NCI-H2196 treated with DMSO at 0.1 percent for 48 hours (cell line): ENCODE measurements around the gene POLA1.

Source experiments
- DNase-seq: peaks from one replicate; lab custom pipeline; 2025; ENCODE audit not compliant: unreplicated experiment; lab: John Stamatoyannopoulos, UW

Gene POLA1

DNA sequence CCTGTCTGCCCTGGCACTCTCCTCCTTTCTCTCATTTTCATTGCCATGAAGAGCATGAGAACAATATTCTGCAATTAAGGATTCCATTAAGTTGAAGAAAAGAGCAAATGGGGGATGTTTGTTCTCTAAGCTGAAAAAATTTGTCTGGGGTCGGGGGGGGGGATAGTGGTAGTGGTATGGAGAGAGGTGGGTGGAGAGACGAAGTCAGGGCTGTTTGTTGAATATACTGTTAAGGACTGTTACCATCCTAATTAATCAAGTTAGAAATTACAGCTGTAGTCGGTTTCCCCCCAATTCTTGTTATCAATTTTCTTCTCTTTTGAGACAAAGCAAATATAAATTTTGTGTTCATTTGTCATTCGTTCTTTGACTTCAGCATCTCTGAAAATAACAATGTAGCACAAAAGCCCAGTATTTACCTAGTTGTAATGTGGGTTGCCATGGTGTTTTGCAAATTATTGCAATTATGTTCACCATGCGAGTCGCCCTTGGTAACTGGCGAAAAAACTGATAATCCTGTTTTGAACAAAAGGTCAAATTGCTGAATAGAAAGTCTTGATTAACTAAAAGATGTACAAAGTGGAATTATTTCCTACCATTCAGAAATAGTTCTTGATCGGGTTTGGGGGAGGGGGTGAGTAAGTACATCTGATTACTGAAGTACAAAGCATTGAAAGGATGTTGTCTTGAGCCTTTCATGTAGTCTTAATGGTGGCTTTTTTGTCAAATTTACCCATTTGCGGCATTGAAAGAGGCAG lies 183.0 kb downstream of the POLA1 start:
- DNase-seq: no peak

DNA sequence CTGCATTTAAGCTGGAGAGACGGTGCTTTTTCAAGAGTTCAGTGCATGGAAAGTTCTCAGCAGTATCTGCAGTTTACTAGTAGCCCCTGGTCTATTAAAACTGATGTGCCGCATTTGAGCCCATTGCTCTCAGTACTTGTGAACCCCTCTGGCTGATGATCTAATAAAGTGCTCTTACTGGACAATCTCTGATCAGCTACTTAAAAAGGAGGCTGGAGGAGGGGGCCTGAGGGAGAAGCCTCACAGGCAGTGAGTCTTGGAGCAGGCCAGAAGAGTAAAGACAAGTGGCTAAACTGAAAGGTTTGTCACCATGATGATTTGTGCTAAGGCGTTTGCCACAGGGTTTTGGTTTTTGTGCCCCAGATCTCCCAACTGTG lies 183.6 kb downstream of the POLA1 start:
- DNase-seq: no peak

DNA sequence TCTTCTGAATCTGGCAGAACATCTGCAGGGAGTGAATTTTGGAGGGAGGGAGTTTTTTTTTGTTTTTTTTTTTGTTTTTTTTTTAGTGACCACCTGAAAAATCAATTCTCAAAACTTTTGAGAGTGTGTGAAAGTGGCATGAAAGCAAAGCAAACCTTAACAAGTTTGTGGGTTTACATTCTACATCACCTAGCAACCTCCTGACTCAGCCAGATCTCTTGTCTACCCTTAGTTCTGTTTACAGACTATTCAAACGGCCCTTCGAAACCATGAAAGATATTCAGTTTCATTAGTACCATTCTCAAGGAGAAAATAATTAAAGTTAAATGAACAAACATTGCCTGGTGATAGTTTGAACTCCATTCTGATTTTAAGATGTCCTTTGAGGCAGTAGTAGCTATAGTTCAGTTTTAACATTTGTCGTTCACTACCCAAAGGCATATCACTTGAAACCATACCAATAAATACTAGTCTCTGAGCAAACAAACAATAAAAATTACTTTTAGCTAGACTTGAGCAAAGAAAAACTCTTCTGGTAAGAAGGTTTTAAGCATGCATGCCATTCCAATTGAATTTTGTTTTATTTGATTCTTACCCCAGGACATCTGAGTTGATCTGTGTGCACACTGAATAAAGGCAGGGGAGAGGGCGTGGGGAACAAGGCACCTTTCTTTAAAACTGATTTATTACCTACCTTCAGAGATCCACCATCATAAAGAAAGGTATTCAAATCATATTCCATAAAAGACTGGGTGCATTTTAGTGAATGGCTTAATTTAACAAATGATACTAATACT lies 184.3 kb downstream of the POLA1 start:
- DNase-seq: no peak

- DNase-seq: no peak
Measured at GRCh38 chrX:24879679-24880078, 186.0 kb downstream of the POLA1 start.

DNA sequence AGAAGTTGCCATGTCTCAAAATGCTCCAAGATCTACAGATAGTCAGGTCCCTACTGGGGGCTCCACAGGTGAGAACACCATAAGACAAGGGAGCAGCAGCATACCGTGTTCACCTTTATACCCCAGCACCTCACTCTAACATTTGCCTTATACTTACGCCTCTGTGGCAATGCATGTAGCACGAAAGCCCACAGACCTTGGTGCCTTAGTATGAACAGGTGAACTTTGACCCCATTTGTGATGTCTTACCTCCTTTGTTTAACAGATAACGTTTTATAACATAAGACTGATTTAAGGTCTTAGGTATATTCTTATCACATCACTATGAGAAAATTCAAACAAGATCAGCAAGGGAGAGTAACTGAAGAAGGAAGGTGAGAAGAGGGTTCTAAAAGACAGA lies 193.2 kb downstream of the POLA1 start:
- DNase-seq: no peak

DNA sequence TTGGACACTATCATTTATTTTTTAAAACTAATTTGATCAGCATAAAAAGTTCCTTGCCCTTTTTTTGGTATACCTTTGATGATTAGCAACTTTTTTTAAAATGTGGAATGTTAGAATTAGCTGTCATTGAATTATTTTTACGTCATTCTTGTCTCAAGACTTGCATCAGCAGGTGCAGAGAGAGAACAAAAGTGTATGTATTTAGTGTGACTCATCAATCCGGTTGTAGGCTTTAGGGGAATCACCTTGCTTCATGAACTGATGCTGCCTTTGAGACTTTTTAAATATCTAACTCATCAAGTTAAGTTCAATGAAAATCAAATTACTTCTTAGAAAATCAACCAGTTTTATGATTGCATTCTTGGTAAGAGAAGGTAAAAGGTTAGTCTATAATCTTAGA lies 197.0 kb downstream of the POLA1 start:
- DNase-seq: no peak

DNA sequence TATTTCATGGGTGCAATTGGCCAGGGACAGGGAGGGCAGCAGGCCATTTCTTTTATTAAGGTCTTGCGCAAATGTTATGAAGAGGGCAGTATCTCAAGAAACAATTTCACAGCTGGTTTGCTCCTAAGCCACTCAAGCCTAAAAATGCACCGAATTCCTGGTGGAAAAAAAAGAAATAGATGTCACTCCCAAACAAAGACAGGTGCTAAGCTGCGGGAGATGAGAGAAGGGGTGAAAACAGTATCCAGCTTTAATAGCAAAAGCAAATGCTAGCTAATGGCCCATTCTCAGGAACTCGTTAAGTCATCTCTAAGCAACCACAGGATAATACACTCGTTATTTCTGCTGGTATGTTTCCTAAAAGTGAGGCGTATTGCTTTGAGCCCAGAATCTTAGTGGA lies 205.7 kb downstream of the POLA1 start:
- DNase-seq: no peak

- no peak for DNase-seq
Measured at GRCh38 chrX:24900234-24900633, 206.5 kb downstream of the POLA1 start.

DNA sequence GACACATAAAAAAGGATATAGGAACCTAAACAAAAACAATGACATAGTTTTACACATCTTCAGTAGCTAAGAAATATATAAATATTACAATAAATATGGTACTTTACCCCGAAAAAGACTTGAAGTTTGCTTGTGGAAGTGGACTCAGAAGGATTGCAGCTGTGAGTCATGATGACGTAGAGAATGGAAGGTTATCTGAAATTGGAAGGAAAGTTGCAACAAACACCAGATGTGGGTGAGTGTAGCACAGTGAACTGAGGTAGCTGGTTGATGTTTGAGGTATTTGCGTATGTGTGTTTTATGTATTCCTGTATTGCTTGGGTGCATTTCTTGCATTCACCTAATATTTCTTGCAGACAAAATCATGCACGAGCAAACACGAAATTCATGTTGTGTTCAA lies 209.1 kb downstream of the POLA1 start:
- DNase-seq: no peak

GRCh38 chrX:24918715-24919114 lies 225.0 kb downstream of the POLA1 start:
- no peak for DNase-seq

- no peak for DNase-seq
Measured at GRCh38 chrX:24920769-24921168, 227.1 kb downstream of the POLA1 start.

- no peak for DNase-seq
Measured at GRCh38 chrX:24925430-24925829, 231.7 kb downstream of the POLA1 start.

- no peak for DNase-seq
Measured at GRCh38 chrX:24927372-24927771, 233.7 kb downstream of the POLA1 start.

- DNase-seq: no peak
Measured at GRCh38 chrX:24928114-24928513, 234.4 kb downstream of the POLA1 start.

- no peak for DNase-seq
Measured at GRCh38 chrX:24934279-24934678, 240.6 kb downstream of the POLA1 start.

- DNase-seq: no peak
Measured at GRCh38 chrX:24945009-24945408, 251.3 kb downstream of the POLA1 start.

GRCh38 chrX:24946369-24946768 lies 252.7 kb downstream of the POLA1 start:
- no peak for DNase-seq

DNA sequence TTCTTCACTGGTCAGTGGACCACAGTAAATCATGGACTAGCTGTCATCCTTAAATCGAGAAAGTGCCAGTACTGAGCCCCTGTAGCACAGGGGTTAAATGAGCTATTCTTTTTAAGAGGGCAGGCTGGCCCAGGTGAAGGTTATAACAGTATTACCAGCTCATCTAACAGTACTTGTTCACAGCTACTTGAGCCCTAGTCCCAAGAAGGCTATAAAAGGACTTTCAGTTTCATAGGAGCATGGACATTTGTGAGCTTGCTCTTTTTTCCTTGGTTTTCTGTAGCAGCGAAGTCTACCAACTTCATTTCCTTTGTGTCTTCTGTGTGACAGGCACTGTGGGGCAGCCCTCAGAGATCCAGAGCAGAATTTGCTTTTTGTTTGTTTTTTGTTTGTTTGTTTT lies 261.0 kb downstream of the POLA1 start:
- no peak for DNase-seq

DNA sequence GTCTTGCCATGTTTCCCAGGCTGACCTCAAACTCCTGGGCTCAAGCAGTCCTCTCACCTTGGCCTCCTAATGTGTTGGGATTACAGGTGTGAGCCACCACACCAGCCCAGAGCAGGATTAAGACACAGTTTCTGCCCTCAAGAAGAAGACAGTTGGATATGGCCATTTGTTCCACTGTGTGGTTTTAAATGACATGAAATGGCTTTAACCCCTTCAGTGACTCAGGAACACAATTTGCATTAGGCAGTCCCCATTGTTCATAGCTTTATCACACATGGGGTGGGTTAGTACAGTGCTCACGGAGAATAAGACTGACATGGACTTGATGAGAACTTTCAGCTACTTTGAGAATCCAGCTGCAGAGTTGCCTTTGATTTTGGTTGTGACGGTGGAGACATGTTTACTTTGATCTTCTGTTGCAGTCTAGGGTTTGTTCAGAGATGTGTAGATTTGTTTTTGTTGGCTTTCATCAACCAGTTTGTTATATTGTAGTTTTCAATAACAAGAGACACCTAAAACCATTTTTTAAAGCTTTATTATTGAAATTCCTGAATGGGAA lies 261.7 kb downstream of the POLA1 start:
- no peak for DNase-seq

DNA sequence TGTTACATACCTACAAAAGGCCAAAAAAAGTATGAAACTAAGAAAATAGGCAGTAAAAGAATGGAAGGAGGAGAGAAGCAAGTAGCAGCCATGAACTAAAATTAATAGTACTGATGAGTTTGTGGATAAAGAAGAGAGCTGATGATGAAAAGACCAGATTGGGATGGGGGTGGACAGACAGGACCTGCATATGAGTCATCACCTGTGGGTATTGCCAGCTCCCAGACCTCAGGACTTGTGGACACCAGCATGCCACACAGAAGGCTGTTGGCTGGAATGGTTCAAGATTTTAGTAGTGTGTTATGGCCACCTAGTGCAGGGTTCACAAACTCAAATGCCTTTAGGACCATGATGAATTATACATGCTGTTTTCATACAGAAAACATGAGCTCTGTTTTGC lies 263.1 kb downstream of the POLA1 start:
- DNase-seq: no peak

DNA sequence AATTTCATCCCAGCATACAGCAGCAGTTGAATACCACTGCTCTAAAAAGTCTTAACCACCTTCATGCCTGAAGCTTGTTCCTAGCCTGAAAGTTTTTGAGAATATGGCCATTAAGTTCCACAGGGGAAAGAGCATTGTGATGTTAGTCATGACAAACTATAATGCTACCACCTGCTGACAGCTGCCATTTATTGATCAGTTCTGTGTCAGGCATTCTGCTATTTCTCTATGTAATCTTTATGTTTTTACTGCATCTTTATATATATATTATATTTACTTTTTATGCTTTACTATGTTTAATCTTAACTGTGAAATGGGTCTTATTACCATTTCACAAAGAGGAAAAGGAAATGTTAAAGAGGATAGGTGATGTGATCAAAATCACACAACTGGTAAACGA lies 268.1 kb downstream of the POLA1 start:
- DNase-seq: no peak

GRCh38 chrX:24963823-24964222 lies 270.1 kb downstream of the POLA1 start:
- no peak for DNase-seq
